NB4 (cell line): ENCODE measurements around the gene GRB2.
"Not testable (repeated sequence)": the region's sequence is repeated elsewhere in the genome, so short reads cannot be mapped to it uniquely, and the experiment has no call there.

Source experiments
- MYC ChIP-seq: IDR thresholded peaks from 2 replicates; pipeline ENCODE4 v1.6.1; 2011; ENCODE audit warnings: low read depth, low read length
- POLR2A ChIP-seq: IDR thresholded peaks from 2 replicates; pipeline ENCODE4 v1.6.1; 2011; ENCODE audit warnings: mild to moderate bottlenecking; ENCODE audit not compliant: insufficient read length; ENCODE audit errors: extremely low read depth
- TF ChIP-seq, protein P1 (sequence below): IDR thresholded peaks from one replicate; pipeline ENCODE4 v1.5.1; 2012; ENCODE audit warnings: low read depth, low read length
- TF ChIP-seq, protein P2 (sequence below): IDR thresholded peaks from 2 replicates; pipeline ENCODE4 v1.6.1; 2011; ENCODE audit warnings: low read depth, low read length

DNA sequence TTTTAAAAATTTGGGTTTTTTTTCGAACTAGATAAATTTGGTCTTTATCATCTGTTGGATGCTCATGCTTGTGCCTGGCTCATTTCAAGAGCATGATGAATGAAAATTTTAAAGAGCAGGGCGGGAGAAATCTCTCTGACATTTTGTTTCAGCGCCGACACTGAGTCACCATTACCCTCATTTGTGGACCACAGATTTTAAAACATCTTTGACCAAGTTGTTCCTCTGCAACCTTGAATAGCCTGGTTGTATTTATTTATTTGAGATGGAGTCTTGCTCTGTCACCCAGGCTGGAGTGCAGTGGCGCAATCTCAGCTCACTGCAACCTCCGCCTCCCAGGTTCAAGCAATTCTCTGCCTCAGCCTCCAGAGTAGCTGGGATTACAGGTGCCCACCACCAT, 29.0 kb upstream of the GRB2 start:
- TF ChIP-seq, protein P1, sequence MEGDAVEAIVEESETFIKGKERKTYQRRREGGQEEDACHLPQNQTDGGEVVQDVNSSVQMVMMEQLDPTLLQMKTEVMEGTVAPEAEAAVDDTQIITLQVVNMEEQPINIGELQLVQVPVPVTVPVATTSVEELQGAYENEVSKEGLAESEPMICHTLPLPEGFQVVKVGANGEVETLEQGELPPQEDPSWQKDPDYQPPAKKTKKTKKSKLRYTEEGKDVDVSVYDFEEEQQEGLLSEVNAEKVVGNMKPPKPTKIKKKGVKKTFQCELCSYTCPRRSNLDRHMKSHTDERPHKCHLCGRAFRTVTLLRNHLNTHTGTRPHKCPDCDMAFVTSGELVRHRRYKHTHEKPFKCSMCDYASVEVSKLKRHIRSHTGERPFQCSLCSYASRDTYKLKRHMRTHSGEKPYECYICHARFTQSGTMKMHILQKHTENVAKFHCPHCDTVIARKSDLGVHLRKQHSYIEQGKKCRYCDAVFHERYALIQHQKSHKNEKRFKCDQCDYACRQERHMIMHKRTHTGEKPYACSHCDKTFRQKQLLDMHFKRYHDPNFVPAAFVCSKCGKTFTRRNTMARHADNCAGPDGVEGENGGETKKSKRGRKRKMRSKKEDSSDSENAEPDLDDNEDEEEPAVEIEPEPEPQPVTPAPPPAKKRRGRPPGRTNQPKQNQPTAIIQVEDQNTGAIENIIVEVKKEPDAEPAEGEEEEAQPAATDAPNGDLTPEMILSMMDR = not testable (repeated sequence)
- not testable (repeated sequence) for TF ChIP-seq MYC, POLR2A
- TF ChIP-seq, protein P2, sequence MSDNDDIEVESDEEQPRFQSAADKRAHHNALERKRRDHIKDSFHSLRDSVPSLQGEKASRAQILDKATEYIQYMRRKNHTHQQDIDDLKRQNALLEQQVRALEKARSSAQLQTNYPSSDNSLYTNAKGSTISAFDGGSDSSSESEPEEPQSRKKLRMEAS = not testable (repeated sequence)
